ENCODE data around the gene HAPLN3.

- TF ChIP-seq, protein P1, sequence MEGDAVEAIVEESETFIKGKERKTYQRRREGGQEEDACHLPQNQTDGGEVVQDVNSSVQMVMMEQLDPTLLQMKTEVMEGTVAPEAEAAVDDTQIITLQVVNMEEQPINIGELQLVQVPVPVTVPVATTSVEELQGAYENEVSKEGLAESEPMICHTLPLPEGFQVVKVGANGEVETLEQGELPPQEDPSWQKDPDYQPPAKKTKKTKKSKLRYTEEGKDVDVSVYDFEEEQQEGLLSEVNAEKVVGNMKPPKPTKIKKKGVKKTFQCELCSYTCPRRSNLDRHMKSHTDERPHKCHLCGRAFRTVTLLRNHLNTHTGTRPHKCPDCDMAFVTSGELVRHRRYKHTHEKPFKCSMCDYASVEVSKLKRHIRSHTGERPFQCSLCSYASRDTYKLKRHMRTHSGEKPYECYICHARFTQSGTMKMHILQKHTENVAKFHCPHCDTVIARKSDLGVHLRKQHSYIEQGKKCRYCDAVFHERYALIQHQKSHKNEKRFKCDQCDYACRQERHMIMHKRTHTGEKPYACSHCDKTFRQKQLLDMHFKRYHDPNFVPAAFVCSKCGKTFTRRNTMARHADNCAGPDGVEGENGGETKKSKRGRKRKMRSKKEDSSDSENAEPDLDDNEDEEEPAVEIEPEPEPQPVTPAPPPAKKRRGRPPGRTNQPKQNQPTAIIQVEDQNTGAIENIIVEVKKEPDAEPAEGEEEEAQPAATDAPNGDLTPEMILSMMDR (IDR thresholded peaks at IDR 0.05; ENCODE audit: insufficient read depth, low read length) = no peak
- TF ChIP-seq REST (IDR thresholded peaks at IDR 0.05; ENCODE audit: insufficient replicate concordance, low read depth) = no peak
- TF ChIP-seq POLR2AphosphoS5 (IDR thresholded peaks at IDR 0.05; ENCODE audit: low read depth) = no peak
Measured at GRCh38 chr15:88900982-88901418, 5.7 kb upstream of the HAPLN3 start.
